NAMALWA (cell line): Measurements from ENCODE around the gene CELSR3.
A peak's percentile ranks its signal among the peaks of the same experiment; 100 is the strongest.

Source experiments
- DNase-seq: peaks from one replicate; pipeline ENCODE4 v3.0.0-alpha.2; 2015; ENCODE audit warnings: low spot score

Gene CELSR3

GRCh38 chr3:48661501-48662144 is 1.1 kb downstream of the CELSR3 start:
- no peak for DNase-seq

- no peak for DNase-seq
These were observed 1.8 kb downstream of the CELSR3 start for GRCh38 chr3:48660800-48661400.

GRCh38 chr3:48656841-48657281 is 5.8 kb downstream of the CELSR3 start:
- DNase-seq: no peak

GRCh38 chr3:48656061-48656840 is 6.4 kb downstream of the CELSR3 start:
- peak; percentile 74 for DNase-seq

GRCh38 chr3:48655606-48656005 is 7.1 kb downstream of the CELSR3 start:
- DNase-seq: no peak

GRCh38 chr3:48655063-48655462 is 7.6 kb downstream of the CELSR3 start:
- DNase-seq: no peak

GRCh38 chr3:48652923-48653715 is 9.6 kb downstream of the CELSR3 start:
- DNase-seq: no peak

- no peak for DNase-seq
These were observed 10.9 kb downstream of the CELSR3 start for GRCh38 chr3:48651771-48652170.

- no peak for DNase-seq
These were observed 12.0 kb downstream of the CELSR3 start for GRCh38 chr3:48650723-48651122.

- no peak for DNase-seq
These were observed 14.4 kb downstream of the CELSR3 start for GRCh38 chr3:48648188-48648850.

- DNase-seq: no peak
These were observed 15.0 kb downstream of the CELSR3 start for GRCh38 chr3:48647714-48648113.

- DNase-seq: no peak
These were observed 17.6 kb downstream of the CELSR3 start for GRCh38 chr3:48644898-48645760.

GRCh38 chr3:48642605-48643004 is 20.1 kb downstream of the CELSR3 start:
- DNase-seq: no peak

GRCh38 chr3:48641396-48641795 is 21.3 kb downstream of the CELSR3 start:
- no peak for DNase-seq

GRCh38 chr3:48639944-48640606 is 22.6 kb downstream of the CELSR3 start:
- DNase-seq: no peak

- no peak for DNase-seq
These were observed 25.4 kb downstream of the CELSR3 start for GRCh38 chr3:48637305-48637704.

- no peak for DNase-seq
These were observed 26.5 kb downstream of the CELSR3 start for GRCh38 chr3:48636149-48636655.

- DNase-seq: peak; percentile 87
These were observed 27.3 kb downstream of the CELSR3 start, which contains the start of gene SLC26A6 for GRCh38 chr3:48635222-48636021. SLC26A6 (minus strand) TSS chr3:48635461; CDS start chr3:48635393, 68 bp downstream.

- peak; percentile 44 for DNase-seq
These were observed 27.9 kb downstream of the CELSR3 start for GRCh38 chr3:48634661-48635221.
